PC-9 (cell line): ENCODE measurements around the gene FBXO41.

ENCODE experiments used
- CTCF ChIP-seq: fragments of 200-600 bp; sonication (generic); conservative IDR thresholded peaks from 2 replicates; pipeline ENCODE4 v1.6.1; 2017; ENCODE audit warnings: mixed run types, antibody characterized with exemption, mild to moderate bottlenecking, moderate library complexity
- EZH2 ChIP-seq: fragments of 200-600 bp; sonication (generic); IDR thresholded peaks from 2 replicates; pipeline ENCODE4 v1.8.0; 2017; ENCODE audit warnings: antibody characterized with exemption, low read depth

DNA sequence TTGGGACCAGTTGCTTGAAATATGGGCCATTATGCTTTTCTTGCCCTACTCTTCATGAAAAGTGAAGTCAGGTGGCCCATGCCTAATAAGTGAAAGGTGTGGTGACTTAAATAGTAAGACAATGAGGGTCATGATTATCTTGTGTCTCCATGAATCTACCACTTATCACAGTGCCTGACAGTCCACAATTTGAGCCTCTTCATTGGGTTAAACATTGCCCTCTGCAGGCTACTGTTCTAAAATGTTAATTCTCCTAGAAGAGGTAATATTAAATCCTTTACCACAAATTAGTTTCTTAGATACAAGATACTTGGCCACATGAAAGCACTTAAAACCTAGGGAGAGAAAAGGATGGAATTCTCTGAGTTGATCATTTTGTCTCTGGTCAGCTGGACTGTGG, 5.0 kb upstream of the FBXO41 start:
- TF ChIP-seq CTCF (no peak), EZH2 (no peak)
